Ramos (cell line): ENCODE results near the gene RPF1.

Experiments used
- in situ Hi-C: fragments of 300-500 bp; cut with MboI; formaldehyde crosslinking; loops from one replicate; pipeline ENCODE4 v1.14.3; 2022; ENCODE audit warnings: low sequenced_read_pairs; ENCODE audit not compliant: unreplicated experiment

The RPF1 gene

GRCh38 chr1:84539972-84540371, 60.9 kb downstream of the RPF1 start:
- in situ Hi-C loops, result no loop called here

- in situ Hi-C loops, result no loop called here
Observed at GRCh38 chr1:84540759-84541158, 61.7 kb downstream of the RPF1 start.

- in situ Hi-C loops, result no loop called here
Observed at GRCh38 chr1:84541679-84542078, 62.6 kb downstream of the RPF1 start.
